Measurements from ENCODE around the gene RPL15.
"Not testable (repeated sequence)": the region's sequence is repeated elsewhere in the genome, so short reads cannot be mapped to it uniquely, and the experiment has no call there.

Gene RPL15

GRCh38 chr3:23916886-23917678, at the start of gene RPL15, which contains the start of gene NKIRAS1:
Gene RPL15, plus strand, starts transcription at chr3:23917132. Its CDS starts 728 bp downstream, at chr3:23917860.
Gene NKIRAS1, minus strand, starts transcription at chr3:23916990. Its CDS starts 6,086 bp downstream, at chr3:23910904.
- peak; percentile 90 to 94 for DNase-seq (ENCODE audit: low read depth in 2 of 2)

- DNase-seq (ENCODE audit: low read depth in 2 of 2), result no peak
Observed at GRCh38 chr3:23867400-23867799, 49.5 kb upstream of the RPL15 start.

- no peak for DNase-seq (ENCODE audit: low read depth in 2 of 2)
Observed at GRCh38 chr3:23867838-23868237, 49.1 kb upstream of the RPL15 start.

GRCh38 chr3:23869977-23870662, 46.8 kb upstream of the RPL15 start:
- no peak for DNase-seq (ENCODE audit: low read depth in 2 of 2)

- DNase-seq (ENCODE audit: low read depth in 2 of 2), result not testable (repeated sequence)
Observed at GRCh38 chr3:23870663-23871043, 46.3 kb upstream of the RPL15 start.

GRCh38 chr3:23871361-23871760, 45.6 kb upstream of the RPL15 start:
- DNase-seq (ENCODE audit: low read depth in 2 of 2), result not testable (repeated sequence)

GRCh38 chr3:23872330-23872729, 44.6 kb upstream of the RPL15 start:
- DNase-seq (ENCODE audit: low read depth in 2 of 2), result no peak

GRCh38 chr3:23873941-23874340, 43.0 kb upstream of the RPL15 start:
- DNase-seq (ENCODE audit: low read depth in 2 of 2), result no peak

GRCh38 chr3:23874359-23875112, 42.4 kb upstream of the RPL15 start:
- no peak for DNase-seq (ENCODE audit: low read depth in 2 of 2)

GRCh38 chr3:23875113-23875725, 41.7 kb upstream of the RPL15 start:
- DNase-seq (ENCODE audit: low read depth in 2 of 2), result no peak

GRCh38 chr3:23876923-23877322, 40.0 kb upstream of the RPL15 start:
- no peak for DNase-seq (ENCODE audit: low read depth in 2 of 2)

- no peak for DNase-seq (ENCODE audit: low read depth in 2 of 2)
Observed at GRCh38 chr3:23877329-23877980, 39.5 kb upstream of the RPL15 start.

- DNase-seq (ENCODE audit: low read depth in 2 of 2), result no peak
Observed at GRCh38 chr3:23879485-23879884, 37.4 kb upstream of the RPL15 start.

- no peak for DNase-seq (ENCODE audit: low read depth in 2 of 2)
Observed at GRCh38 chr3:23880703-23881339, 36.1 kb upstream of the RPL15 start.

- not testable (repeated sequence) for DNase-seq (ENCODE audit: low read depth in 2 of 2)
Observed at GRCh38 chr3:23881993-23882392, 34.9 kb upstream of the RPL15 start.

GRCh38 chr3:23882487-23882918, 34.4 kb upstream of the RPL15 start:
- no peak for DNase-seq (ENCODE audit: low read depth in 2 of 2)

GRCh38 chr3:23884481-23884880, 32.5 kb upstream of the RPL15 start:
- no peak for DNase-seq (ENCODE audit: low read depth in 2 of 2)

- DNase-seq (ENCODE audit: low read depth in 2 of 2), result no peak
Observed at GRCh38 chr3:23885210-23885609, 31.7 kb upstream of the RPL15 start.

GRCh38 chr3:23886311-23886710, 30.6 kb upstream of the RPL15 start:
- DNase-seq (ENCODE audit: low read depth in 2 of 2), result no peak

- peak in 1 of 2 donors; percentile 12 for DNase-seq (ENCODE audit: low read depth in 2 of 2)
Observed at GRCh38 chr3:23888617-23889228, 28.2 kb upstream of the RPL15 start.
